NCI-H2227 treated with DMSO at 0.1 percent for 48 hours (cell line): ENCODE measurements around the gene SLMAP.
"Not testable (repeated sequence)": the region's sequence is repeated elsewhere in the genome, so short reads cannot be mapped to it uniquely, and the experiment has no call there.

Source experiments
- DNase-seq: peaks from one replicate; lab custom pipeline; 2025; lab: John Stamatoyannopoulos, UW

The SLMAP gene

GRCh38 chr3:57793737-57794187 is 37.7 kb downstream of the SLMAP start:
- DNase-seq = no peak

DNA sequence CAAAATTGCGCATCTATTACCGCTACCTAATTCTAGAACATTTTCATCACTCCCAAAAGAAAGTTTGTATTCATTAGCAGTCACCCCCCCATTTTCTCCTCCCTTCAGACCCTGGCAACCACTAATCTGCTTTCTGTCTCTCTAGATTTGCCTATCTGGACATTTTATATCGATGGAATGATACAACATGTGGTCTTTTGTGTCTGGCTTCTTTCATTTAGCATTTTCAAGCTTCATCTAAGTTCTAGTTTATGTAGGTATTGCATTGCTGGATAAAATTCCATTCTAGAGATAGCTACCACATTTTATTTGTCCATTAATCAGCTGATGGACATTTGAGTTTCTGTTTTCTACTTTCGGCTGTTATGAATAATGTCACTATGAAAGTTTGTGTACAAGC is 38.4 kb downstream of the SLMAP start:
- DNase-seq = no peak

DNA sequence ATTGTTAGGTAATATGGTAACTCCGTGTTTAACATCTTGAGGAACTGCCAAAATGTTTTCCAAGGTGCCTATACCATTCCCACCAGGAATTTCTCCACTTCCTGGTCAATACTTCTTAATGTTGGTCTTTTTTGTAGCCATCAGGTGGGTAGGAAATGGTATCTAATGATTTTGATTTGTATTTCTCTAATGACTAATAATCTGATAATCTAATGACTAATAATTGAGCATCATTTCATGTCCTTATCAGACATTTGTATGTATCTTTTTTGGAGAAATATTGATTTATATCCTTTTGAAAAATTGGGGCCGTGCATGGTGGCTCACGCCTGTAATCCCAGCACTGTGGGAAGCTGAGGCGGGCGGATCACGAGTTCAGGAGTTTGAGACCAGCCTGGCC is 38.8 kb downstream of the SLMAP start:
- DNase-seq = no peak

DNA sequence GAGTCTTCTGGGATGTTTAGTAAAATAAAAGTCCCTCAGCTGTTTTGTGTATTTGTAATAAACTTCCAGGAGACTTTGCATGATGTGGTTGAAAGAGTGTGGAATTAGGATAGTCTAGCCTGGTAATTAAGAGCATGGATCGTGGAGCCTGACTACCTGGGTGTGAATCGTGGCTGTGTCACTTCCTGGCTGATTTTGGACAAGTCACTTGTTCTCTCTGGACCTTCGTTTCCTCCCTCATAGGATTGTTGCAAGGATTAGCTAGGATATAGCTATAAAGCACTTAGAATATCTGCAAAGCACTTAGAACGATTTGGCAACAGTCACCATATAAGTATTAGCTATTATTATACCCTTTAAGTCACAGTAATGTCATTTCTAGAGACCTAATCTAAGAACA is 40.2 kb downstream of the SLMAP start:
- no peak for DNase-seq

DNA sequence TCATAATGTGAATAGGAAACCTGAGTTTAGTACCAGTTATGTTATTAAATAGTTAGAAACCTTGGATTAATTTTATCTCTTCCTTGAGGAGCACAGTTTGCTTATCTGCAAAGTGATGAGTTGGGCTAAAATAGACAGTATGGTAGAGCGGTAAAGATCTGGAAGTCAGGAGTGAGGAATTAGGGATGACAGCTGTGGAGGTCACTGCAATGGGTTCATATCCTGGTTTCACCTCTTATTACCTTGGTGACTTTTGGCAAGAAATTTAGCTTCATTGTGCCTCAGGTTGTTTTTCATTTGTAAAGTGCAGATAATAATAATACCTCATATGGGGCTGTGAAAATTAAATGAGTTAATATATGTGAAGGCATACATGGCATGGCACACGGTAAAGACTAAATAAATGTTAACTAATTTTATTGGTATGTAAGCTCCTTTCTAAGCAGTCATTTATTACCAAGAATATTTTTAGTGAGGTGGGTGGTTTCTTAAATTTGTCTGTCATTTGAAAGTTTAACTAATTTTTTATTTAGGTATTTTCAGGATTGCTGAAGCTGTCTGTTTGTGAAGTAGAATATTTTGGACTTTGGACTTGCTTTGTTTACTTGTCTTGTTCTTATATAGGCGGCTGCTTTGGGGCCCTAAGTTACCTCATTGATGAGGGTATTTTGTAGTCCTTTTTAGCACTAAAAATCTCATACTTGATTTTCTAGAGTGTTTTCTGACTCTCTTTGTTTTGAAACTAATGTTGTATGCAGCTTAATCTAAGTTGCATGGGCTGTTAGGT is 41.8 kb downstream of the SLMAP start:
- no peak for DNase-seq

DNA sequence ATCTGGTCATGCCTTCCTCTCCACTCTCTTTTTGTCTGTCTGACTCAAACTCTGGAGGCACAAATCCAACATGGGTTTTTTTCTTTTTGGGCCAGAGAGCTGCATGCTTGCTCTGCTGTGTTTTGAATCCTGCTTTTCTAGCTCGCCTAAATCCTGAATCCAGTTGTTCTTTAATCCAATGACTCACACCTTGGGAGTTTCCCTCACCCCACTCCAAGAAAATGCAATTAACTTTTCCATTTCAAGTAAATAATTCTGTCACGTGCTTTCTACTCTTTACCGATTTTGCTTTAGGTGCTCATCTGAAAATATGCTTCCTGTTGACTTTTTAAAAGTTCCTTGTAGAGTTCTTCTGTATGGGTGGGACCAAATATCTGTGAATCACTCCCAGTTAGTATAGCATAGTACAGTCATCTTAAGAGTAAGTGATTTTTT is 47.6 kb downstream of the SLMAP start:
- DNase-seq = no peak

DNA sequence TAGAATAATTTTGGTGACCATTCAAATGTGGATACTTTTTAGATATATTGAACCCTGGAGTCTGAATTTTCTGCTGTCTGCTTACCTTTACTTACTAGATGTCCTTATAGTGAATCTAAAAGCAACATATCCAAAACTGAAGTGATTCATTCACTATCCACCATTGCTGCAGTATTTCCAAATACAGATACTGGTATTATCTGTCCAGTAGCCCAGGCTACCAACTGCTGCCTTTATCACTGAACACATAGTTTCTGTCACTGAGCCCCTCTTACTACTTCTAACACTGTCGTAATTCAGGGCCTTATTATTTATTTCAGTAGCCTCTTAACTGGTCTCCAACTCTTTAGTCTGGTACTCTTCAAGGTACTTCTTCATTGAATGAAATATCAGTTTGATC is 49.2 kb downstream of the SLMAP start:
- no peak for DNase-seq

- no peak for DNase-seq
These were observed 49.6 kb downstream of the SLMAP start for GRCh38 chr3:57805674-57806073.

- not testable (repeated sequence) for DNase-seq
These were observed 50.1 kb downstream of the SLMAP start for GRCh38 chr3:57806195-57806594.

GRCh38 chr3:57808961-57809608 is 53.0 kb downstream of the SLMAP start:
- DNase-seq = no peak

DNA sequence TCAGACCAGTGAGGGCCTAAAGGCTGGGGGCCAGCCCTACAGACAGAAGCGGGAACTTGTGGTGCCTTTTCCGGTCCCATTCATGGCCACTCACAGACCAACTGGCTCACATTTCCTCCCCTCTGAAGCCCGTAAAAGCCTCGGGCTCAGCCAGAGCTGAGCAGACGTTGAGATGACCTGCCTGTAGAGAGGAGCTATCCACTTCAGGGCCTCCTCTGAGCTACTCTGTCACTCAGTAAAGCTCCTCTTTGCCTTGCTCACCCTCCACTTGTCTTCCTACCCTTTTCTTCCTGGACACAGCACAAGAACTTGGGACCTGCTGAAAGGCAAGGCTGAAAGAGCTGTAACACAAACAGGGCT is 53.5 kb downstream of the SLMAP start:
- DNase-seq = no peak

DNA sequence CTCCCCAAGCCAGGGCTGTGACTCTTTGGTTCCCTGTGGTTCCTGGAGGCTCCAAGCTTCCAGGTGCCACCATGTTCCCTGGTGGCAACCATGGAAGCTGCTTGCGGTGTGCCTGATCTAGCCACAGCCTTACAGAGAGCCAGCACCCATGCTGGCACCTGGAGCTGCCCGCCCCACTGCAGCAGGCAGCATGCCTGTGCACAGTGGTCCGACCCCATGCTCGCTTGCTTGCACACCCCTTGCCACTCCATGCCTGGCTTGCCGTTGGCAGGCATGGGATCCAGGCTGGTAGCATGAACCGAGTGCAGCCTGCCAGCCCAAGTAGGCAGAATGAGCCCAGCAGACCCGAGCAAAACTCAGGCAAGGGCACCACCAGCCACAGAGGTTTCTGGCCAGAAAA is 53.9 kb downstream of the SLMAP start:
- no peak for DNase-seq

GRCh38 chr3:57810471-57811137 is 54.5 kb downstream of the SLMAP start:
- no peak for DNase-seq

DNA sequence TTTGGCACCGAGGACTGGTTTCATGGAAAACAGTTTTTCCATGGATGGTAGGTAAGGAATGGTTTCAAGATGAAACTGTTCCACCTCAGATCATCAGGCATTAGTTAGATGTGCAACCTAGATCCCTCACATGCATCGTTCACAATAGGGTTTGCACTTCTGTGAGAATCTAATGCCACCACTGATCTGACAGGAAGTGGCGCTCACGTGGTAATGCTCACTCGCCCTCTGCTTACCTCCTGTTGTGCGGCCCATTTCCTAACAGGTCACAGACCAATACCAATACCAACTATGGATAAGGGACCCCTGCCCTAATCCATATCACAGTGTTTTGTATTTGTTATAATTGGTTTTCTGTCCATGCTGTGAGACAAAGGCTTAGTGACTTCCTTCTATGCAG is 58.9 kb downstream of the SLMAP start:
- no peak for DNase-seq

GRCh38 chr3:57816471-57817095 is 60.5 kb downstream of the SLMAP start:
- no peak for DNase-seq

- no peak for DNase-seq
These were observed 62.7 kb downstream of the SLMAP start for GRCh38 chr3:57818772-57819171.

DNA sequence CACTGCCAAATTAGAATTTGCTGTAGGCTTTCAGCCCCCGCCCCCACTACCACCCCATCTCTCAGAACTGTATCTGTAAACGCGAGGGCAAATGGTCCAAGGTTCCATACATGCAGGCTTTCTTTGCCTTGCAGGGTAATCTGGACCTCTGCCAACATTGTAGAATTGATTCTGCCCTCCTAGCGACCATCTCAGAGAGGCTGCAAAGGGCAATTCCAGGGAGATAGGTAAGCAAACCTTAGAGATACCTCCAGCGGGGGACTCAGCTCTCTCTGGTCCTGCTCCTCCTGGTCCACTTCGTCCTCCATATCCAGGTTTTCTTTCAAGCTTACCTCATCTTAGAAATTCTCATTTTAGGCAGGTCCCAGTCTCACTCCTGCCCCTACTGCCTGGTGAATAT is 64.4 kb downstream of the SLMAP start:
- DNase-seq = no peak

DNA sequence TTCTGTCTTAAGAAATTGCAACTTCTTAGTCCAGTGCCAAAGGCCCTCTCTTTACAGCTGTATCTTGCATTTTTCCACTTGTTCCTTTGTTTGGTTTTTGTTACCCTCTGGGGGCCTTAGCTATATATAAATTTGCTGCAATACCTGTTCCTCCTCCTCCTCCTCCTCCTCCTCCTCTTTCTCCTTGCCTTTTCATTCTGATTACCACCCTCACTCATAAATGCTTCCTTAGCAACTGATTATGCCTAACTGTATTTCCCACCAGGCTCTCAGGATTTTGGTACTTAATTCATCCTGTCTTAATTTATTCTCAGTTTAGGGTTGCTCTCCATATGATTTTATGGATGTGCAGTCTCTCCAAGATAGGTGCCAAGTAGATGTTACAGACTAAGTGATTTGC is 65.7 kb downstream of the SLMAP start:
- no peak for DNase-seq

- DNase-seq = no peak
These were observed 66.6 kb downstream of the SLMAP start for GRCh38 chr3:57822686-57823085.

DNA sequence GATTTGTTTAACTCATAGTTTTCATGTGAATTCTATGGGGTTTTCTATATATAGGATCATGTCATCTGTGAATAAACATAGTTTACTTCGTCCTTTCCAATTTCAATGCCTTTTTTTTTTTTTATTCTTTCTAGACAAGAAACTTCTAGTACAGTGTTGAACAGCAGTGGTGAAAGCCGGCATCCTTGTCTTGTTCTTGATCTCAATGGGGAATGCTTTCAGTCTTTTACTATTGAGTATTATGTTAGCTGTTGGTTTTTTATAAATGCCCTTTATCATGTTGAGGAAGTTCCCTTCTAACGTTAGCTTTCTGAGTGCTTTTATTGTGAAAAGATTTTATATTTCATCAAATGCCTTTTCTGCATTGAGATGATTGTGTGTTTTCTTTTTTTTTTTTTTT is 69.0 kb downstream of the SLMAP start:
- no peak for DNase-seq

DNA sequence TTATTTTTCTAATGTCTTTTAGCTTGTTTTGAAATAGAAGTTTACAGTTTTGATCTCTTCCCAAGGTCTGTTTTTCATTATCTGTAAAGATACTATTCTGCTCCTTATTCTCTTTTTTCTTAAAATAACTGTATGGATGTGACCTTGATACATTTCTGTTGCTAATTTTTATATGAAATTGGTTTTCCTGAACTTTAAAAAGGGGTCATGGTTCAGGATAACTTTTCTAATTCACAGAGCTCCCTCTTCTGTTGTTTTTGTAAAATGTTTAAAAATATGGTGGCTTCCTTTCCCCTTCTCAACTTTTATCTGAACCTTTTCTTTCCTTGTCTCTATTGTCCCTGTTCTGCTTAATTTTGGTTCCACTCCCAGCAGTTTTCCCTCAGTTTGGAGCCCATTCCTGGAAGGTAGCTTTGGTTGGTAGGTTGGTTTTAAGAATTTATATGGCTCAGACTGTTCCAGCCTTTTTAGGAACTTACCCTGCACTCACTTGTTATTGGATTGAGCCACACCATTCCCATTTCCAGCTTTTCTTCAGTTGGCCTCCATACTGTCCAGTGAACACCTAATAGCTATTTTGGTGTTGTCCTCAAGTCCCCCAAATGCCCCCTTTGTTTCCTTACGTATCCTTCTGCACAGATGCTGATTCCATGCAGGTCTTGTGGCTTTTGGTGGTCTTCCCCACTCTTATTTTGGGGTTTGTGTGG is 70.3 kb downstream of the SLMAP start:
- no peak for DNase-seq
